Skin of body (tissue), 2 donors: ENCODE measurements around the gene MUC5AC. TPM values are rescaled to one million over a fixed set of nuclear protein-coding genes. Genes with fewer than 3 reads are reported as not detected.

ENCODE experiments used
- DNase-seq: peaks from one replicate; lab custom pipeline; 2025; lab: John Stamatoyannopoulos, UW
- total RNA-seq: library from RNA; depleted of rRNA; stranded (reverse); fragments of >200 nt; gene quantifications from one replicate; pipeline ENCODE4 v1.2.3, GENCODE V29; 2014

The MUC5AC gene
- total RNA-seq, 1 donor from 2014 or later: 0.39 TPM

DNA sequence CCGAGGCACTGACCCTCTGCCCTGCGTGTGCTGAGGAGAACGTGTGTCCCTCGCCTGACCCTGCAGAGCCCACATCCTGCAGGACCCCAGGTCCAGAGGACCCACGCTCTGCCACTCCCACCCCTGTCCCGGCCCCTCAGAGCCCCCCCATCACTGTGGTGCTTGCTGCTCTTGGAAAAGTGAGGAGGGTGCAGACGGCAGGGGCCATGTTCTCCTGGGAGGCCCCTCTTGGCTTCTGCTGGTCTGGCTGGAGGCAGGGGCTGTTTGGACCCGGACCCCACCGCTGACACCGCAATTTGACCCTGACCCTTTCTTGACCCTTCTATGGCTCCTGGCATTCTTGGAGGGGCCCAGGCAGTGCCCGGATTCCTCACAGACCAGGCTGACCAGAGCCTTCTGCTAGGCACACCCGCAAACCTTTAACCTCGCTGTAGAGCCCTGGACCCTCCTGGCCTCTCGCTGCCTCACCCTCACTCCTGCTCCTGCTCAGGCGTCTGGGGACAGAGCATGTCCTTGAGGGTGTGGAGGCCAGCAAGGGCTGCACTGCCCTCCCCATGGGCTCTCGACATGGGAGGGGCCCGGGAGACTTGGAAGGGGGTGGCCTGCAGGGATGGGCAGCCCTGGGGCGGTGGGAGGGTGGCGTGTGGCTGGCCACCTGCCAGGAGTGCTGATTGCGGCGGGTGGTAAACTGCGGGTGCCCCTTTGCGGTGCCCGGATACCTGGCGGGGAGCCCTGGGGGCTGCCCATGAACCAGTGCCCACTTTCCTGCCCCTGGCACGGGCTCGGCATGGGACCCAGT lies 37.0 kb upstream of the MUC5AC start:
- DNase-seq: no peak

DNA sequence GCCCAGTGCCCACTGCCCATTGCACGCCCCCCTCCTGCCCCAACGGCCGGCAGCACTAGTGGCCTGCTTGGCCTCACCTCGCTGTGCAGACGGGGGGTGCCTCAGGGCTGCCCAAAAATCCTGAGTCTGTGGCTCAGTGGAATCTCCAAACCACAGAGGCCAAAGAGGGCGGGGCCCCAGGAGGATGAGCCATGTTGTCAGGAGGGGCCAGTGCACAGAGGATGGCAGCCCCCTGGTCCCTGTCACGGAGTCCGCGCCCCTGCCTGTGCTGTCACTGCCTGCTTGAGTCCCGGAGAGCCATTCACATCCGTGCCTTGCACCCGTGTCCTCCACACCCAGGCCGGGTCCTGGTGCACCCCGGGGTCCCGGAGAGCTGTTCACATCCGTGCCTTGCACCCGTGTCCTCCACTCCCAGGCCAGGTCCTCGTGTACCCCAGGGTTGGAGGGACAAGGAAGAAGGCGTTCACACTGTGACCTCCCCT lies 36.4 kb upstream of the MUC5AC start:
- DNase-seq: no peak

DNA sequence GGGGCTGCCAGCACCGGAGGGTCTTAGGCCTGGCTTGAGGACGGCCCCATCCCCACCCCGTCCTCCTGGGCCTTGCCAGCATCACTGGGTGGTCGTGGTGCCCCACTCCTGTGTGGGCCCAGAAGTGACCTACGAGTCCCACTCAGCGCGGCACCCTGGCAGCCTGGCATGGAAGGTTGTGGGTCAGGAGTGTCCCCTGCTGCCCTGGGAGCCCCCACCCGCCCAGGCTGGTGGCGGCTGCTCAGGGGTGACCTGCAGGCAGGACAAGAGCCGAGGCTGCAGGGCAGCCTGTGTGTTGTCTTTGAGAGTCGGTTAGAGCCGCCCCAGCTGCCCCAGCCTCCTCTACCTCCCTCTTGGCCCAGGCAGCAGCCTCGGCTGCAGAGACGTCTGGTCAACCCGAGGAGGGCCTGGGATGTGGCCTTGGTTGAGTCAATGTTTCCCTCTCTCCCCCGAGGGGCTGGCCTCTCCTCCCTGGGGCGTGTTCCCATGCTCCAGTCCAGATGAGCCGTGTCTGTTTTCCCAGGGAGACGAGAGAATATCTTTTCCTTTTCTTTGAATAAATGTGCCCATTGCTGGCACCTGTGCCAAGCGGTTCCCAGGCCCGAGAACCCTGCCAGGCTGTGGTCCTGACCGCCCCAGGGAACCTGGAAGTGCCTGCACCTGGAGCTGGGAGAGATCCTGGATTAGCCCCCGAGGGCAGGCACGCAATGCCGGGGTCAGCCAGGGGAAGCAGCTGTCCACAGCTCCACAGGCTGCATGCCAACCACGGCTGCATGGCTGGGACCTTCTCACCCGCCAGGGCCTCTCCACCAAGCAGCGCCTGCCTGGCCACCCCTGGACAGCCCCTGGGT lies 35.7 kb upstream of the MUC5AC start:
- no peak for DNase-seq

DNA sequence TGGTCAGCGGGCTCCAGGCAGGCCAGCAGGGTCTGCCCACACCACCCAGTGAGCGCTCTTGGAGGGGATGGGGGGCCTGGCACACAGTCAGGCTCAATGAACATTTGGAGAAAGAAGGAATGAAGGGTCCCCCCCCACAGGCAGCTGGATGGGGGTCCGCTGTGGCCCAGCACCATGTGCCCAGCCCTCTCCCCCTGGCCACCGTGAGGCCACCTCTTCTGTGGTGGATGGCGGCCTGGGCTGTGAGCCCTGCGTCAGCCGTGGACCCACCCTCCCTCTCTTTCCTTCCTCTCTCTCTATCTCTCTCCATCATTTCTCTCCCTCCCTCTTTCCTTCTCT lies 35.1 kb upstream of the MUC5AC start:
- DNase-seq: no peak

DNA sequence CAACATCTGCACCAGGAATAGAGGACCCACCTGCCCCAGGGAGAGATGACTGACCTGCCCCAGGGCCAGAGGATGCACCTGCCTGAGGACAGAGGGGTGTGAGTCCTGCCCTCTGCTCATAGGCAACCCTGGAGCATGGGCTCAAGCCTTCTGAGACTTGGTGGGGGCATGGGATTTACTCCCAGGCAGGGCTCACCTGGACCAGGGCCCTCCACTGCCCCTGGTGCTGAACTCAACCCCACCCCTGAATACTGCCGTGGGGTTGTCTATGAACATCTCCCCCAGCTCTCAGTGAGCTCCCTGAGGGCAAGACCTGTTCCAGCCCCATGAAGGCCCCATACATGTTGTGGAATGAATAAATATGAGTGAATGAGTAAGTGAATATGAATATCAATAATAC lies 33.8 kb upstream of the MUC5AC start:
- no peak for DNase-seq

DNA sequence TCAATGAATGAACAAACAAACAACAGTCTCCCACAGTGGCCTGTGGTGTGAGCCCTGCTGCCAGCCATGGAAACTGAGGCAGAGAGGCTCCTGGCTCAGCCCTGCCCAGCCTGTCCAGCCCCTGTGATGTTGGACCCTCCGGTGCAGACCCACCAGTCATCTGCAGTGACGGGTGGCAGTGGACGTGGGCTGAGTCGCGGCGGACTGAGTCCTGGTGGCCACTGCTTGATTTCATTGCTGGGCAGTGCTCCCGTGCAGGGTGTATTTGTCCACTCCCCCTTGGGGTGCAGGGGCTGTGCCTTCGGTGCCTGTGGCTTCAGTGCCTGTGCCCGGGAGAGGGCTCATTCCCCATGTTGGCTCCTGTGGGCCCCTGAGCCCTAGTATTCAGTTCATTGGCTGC lies 31.9 kb upstream of the MUC5AC start:
- no peak for DNase-seq

DNA sequence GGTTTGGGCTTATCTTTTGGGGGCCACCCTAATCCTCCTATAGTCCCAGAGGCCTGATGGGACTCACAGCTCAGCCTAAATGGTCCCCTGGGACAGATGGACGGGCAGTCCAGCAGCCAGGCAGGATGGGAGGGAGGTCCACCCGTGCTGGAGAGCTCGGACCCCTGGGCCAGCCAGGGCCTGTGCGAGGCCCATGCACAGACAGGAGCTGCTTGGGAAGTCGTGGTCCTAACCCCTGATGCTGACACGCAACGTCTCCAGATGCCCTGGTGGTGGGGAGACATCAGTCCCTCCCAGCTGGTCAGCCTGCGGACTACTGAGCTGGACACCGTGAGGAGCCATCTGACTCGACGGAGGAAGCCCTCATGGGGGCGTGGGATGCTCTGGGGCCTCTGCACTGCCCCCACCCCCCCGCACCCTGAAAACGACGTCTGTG lies 31.2 kb upstream of the MUC5AC start:
- no peak for DNase-seq

DNA sequence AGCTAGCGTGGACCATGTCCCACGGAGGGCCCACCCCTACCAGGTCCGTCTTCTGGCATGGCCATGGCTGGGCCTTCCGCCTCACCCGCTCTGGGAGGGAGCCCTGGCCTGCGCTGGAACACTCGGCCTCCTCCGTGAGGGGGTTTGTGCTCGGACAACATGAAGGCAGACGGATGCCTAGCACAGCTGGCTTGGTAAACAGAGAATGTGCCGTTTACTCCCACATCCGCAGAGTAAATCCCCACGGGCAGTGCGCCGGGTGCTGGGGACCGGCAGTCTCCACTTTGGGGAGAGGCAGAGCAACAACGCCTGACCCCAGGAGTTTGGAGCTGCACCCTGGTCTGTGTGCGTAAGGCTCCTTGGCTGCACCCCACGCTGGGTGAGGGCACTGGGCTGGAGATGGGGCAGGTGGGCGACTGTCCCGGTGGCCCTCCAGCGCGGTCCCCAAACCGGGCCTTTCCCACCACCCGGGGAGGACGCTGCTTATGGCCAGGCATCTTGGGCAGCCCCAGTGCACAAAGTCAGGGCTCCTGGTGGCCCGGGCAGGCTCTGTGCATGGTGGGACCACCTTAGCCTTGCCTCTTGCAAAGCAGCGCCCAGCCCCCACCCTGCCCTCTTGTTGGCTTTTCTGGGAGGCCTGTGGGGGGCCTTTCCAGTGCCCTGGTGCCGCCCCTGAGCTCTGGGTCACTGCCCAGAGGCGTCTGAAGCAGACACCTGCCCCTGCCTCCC lies 30.7 kb upstream of the MUC5AC start:
- DNase-seq: no peak

DNA sequence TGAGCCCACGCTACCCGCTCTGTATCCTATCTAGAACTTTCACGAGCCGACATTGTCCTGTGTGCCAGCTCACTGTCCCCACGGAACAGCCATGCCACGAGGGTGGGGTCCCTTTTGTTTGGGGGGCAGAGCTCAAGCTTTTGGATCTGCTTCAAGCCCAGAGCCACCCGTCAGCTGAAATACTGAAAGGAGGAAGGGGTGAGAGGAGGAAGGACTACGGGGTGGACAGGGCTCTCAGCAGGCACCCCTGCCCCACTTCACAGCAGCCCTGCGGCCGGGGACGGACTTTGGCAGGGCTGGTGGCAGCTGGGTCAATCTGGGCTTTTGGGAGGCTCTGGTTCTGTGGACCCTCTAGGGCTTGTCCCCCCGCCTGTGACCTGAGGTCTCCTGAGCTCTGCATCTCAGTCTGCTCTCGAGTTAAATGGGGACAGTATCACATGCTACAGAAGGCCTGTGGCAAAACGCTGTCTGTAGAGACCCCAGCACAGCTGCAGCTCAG lies 30.0 kb upstream of the MUC5AC start:
- no peak for DNase-seq

DNA sequence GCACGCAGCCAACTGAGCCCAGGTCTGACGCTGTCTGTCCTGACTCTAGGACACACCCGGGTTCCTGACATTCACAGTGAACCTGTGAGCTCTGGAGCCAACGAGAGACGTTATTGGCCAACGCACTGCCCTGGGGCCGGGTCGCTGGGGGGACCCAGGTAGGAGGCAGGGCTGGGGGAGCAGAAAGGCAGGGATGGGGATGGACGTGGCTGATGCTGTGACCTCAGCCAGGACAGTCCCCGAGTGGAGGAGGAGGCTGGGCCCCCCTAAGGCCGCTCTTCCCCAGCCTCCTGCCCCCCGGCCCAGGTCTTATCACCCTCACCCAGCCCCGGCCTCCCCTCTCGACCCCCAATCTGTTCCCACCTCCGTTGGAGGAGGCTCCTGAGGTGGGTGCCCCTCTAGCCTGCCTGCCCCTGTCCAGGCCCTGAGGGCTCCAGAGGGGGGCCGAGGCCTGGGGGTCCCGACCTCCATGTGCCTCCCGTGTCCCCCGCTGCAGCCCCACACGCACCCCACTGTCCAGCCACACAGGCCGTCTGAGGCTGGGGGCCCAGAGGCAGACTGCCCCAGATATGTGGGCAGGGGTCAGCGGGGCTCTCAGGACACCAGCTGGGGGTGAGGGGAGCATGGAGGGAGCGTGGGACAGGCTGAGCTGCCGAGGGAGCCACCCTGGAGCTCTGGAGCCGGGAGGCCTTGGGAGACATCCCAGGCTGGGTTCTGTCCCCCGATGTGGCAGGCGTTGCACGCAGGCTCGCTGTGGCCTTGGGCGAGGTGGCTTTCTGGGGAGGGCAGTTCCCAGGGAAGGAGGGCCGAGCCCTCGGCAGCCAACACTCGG lies 29.2 kb upstream of the MUC5AC start:
- no peak for DNase-seq

DNA sequence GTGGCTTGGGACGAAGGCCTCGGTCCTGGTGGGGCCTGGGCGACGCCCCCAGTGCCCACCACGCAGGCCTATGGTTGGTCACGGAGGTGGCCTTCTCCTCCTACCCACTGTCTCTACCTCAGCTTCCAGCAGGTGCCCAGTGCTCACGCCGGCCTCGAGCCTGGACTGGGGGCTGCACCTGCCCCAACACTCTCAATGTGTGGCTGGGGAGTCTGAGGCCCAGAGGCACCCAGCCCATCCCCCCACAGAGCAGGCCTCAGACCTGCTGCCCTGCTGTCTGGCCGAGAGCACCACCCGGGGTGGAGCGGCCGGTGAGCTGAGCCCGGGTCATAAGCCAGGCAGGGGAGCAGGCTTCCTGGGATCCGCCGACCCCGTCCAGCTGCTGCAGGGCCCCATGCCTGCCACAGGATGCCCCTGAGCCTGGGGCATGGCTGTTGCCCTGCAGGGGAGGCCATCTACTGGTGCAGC lies 28.6 kb upstream of the MUC5AC start:
- no peak for DNase-seq

DNA sequence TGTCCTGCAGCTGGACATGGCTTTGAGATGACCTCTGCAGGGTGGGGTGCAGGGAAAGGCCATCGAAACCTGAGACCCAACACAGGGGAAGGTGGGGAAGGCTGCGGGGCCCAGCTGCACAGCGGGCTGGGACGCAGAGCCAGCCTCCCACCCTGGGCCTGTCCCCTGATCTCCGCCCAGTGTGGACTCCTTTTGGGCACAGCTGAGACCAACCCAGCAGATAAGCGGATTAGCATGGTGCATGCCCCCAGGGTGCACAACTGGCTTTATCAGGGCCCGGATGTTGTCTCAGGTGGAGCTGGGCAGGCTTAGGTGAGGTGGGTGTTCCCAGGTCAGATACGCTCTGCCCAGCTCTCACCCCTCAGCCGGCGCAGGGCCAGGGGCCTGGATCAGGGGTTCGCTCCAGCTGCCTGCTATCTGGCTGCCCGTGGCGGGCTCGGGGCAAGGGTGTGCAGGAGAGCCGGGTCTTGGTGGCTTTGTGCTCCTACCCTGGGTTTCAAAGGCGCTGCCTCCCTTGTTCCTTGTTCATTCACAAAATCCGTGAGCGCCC lies 28.1 kb upstream of the MUC5AC start:
- no peak for DNase-seq

DNA sequence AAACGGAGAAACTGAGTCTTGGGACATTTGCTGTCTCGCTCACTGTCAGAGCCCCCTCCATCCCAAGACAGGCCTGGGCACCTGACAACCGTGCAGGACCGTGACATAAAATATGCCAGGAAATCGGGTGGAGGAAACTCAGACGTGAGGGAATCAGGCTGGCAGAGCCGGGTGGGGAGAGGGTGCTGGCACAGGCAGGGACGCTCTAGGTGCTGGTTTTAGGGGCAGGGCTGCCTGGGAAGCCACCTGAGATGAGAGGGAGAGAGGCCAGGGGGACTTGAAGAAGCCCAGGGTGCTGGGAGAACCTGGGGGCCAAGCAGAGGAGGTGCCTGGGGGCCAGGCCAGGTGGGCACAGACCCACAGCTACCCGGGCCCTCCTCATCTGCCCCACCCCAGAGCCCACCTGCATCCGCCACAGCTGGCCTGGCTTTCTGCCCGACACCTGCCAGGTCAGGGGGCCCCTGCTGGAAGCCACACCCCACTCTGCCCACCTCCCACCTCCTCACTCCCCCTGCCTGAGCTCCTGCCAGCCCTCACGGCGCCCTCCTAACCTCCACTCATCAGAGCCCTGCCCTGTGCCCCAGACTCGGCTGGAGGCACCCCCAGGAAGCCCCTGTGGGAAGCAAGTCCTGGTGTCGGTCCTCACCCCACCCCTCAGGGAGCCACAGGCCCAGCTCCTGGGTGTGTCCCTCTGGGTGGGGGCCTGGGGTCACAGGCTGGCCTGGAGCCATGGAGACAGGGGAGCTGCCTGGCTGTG lies 27.3 kb upstream of the MUC5AC start:
- DNase-seq: no peak

DNA sequence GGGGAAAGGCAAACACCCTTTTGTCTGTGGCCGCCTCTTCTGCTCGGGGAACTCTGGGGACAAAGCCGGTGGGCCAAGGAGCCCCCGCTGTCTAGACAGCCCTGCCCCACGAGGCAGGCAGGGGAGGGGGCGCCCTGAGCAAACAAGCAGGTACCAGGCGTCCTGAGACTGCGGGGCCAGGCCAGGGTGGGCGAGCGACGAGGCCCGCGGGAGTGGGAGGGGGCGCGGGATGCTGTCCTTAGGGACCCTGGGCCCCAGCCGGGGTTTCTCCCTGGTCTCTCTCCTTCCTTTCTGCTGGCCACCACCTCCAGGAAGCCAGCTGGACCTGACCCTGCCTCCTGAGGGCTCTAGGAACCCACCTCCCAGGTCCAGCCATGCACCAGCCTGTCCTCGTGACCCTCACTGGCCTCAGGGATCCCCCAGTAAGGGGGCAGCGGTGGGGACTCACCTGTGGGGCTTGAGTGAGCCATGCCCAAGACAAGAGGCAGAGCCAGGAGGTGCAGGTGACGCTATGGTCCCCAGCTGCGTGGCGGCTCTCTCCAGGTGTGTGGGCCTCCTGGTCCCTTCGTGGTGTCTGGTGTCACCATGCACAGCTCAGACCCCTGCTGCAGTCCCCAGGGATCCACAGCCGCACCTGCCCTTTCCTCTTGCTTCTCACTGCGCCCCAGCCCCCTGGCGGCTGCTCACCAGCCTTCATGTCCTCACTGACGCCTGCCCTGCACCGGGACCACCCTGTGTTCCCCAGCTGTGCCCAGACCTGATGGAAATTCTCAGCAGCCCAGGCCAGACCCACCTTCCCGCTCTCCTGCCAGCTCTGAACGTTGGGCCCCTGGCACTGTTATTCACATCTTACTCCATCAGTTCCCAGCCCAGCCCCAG lies 26.5 kb upstream of the MUC5AC start:
- no peak for DNase-seq

DNA sequence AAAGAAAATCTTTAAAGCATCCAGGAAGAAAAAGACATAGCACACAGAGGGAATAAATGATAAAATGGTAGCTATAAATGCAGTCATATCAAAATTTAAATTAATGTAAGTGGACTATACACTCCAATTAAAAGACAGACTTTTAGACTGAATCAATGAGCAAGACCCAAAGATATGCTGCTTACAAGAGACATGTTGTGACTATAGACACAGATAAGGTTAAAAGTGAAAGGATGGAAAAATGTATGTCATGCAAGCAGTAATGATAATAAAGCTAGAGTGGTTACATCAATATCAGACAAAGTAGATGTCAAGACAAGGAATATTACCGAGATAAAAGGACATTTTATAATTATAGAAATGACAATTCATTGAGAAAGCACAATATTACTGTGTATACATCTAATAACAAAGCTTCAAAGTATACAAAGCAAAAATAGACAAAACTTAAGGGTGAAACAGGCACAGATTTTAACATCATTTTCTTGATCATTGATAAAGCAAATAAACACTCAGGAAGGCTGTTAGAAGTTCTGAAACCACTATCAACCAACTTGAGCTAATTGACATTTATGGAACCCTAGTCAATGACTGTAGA lies 22.8 kb upstream of the MUC5AC start:
- no peak for DNase-seq

DNA sequence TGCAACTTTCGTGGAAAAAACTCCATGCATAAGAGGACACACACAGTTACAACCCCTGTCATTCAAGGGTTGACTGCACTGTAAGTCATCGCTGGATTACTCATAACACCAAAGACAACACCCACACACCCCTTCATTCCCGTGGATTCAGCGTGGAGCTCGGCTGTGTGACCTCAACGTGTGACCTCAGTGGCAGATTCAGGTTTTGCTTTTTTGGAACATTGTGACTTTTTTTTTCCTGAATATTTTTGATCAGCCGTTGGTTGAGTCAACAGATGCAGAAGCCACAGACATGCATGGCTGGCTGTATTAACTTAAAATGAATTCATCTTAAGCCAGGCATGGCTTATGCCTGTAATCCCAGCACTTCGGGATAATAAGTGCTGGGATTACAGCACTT lies 19.7 kb upstream of the MUC5AC start:
- no peak for DNase-seq

DNA sequence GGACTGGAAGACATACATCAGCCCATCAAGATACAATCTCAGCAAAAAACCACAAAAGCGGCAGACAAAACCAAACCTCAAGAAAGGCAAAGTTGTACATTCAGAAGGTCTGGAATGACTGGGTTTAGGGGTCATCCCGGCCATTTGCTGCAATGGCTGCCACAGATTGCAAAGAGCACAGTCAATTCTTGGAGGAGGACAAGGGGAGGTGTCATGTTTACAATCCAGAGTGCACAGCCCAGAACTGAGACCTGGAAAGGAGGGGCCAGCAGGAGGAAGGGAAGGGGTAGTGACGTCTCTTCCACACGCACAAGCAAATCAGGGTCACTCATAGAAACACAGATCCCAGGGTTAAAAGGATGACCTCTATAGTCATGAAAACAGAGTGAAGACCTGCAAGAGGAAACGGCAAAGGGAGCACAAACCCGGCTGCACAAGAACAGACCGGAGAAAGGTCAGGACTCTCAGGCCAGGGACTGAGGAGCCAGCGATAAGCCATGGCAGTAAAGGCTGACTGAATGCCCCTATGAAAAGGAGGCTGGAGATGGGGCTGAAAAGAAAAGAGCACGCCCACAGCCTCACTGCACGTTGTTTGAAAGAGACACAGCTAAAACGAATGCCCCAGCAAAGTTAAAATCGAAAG lies 18.2 kb upstream of the MUC5AC start:
- no peak for DNase-seq
